EL (cell line): Measurements from ENCODE around the gene P2RY6.

ENCODE experiments used
- DNase-seq: peaks from one replicate; pipeline ENCODE4 v3.0.0-alpha.2; 2016

P2RY6 gene

DNA sequence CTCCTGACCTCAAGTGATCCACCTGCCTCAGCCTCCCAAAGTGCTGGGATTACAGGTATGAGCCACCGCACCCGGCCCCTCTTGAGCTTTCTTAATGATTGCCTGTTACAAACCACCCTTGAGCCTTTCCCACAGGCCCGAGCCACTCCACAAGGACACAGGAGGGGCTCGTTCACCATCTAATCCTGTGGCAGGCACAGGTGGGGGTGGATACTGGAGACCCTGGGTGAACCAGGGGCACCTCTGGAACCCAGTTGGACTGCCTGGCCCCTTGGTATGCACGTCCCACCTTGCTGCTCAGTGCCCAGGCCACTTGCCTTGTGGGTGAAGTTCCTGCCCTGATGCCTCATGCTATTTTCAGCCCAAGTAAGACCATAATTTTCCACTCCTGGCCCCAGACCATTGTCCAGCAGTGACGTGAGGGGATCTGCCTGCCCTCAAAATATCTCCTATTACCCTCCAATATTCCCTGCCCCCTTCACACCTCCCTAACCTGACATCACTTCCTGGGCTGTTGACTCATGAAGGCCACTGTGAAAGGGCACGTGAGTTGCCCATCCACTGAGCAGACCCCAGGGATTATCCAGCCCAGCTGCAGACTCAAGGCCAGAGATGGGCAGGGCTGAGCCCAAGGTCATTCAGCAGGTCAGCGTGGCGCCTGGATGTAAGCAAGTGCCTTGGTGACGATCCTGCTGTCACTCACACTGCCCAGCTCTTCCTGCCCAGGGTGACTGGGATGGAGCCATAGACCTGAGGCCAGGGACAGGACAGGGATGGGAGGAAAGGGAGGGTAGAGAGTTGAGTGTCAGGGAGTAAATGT, 34.5 kb upstream of the P2RY6 start:
- DNase-seq = peak; percentile 64

DNA sequence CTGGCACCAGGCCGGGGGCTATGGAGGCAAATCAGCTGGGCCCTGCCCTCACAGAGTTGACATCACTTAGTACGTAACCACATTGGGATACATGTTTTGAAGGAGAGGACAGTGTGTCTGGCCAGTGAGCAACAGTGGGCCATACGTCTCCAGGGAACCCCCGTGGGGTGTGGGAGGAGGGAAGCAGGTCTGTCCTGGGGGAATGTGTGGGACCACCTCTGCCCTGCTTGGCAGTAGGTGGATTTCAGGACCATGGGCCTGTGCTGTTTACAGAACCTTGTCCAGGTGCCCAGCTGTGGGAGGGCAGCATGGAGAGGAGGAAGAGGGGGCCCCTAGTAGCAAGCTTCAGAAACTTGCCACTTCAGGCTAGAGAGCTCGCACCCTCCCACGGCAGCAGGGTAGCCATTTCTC, 33.0 kb upstream of the P2RY6 start:
- no peak for DNase-seq

DNA sequence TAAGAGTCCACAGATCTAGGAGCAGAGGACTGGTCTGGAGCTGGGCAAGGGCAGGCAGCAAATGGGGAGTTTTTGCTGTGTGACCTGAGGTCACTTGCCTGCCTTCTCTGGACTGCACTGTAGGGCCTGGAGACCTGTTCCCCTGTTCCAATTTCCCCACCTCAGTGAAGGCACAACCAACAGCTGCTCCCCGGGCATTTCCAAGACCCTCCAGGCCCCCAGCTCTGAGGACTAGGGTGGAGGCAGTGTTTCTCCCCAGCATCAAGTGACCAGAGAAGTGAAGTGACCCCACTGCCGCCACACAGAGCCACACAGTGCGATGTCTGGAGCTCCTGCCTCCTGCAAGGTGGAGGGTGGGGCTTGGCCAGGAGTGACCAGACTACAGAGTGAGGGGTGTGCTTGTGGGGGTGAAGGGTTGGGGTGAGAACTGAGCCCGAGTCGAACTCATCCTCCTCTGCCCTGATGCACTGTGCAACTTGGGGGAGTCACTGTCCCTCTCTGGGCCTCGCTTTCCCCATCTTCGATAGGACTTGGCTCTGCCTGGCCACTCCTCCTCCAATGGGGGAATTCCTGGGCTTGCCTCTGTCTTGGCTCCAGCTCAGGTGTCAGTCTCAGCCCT, 32.5 kb upstream of the P2RY6 start:
- no peak for DNase-seq

DNA sequence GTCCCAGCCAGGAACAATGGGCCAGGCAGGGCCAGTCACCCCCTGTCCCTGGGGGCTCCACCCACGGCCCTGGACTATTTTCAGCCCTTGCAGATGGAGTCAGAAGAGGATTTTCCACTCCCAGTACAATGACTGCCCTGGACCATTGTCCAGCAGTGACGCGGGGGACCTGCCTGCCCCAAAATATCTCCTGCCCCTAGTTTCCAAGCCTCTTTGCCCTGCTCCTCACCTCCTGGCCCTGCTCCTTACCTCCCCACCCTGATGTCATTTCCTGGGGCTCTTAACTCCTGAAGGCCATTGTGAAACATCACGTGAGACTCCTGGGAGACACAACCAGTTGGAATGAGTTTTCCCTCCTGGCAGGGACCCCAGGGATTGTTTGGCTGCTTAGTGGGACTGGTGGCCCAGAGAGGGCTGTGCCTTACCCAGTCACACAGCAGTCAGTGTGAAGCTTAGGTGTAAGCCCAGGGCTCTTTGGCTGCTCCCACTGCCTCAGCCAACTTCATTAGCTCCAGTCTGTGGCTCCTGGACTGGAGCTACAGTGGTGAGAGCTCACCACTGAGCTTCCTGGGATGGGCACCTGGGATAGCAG, 31.9 kb upstream of the P2RY6 start:
- DNase-seq = peak; percentile 61

DNA sequence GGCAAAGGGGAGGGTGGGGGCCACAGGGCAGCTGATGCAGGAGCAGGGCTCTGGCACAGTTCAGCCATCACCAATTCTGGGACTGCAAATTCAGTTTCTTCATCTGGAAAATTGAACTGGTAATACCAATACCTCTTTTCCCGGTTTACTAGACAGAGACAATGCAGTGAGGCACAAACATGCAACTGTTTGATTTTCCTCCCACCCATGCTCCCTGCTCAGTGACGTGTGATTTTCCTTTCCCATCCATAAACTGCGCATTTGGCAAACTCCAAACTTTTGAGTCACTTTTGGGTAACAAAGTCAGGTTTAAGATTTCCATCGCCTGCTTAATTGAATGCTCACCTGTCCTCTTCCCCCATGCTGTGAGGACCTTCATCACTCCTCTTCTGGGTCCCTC, 30.8 kb upstream of the P2RY6 start:
- DNase-seq = no peak

DNA sequence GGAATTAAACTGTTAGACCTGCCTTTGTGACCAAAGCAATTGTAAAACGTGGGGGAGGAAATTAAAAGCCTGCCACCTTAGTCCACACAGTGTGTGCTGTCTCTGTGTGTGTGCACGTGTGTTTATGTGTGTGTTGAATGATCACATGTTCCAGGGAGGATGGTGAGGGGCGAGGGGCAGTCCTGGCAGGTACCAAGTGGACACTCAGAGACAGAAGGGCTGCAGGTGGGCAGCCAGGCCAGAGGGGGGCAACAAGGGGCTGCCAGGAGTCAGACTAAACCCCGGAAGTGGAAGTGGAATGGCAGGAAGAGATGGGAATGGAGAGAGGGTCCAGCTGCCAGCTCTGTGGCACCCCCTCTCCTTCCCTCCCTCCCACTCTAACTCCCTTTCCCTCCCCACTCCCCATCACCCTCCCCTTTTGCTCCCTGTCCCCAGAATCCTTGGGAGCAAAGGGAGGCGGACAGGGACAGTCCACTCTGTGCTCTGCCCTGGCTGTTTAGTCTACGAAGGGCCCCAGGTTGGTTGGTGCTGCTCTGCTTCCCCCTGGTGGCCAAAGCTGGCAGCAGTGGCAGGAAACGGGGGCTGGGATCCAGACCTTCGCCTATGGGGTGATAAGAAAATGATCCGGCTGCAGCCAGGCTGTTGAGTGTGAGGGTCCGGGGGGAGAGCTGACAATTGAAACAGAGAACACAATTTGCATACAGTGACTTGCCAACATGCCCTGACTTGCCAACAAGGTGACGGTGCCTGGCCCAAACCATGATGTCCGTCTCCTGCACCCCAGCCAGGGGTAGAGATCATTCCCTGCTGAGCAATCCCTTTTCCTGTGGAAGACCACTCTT, 29.7 kb upstream of the P2RY6 start:
- DNase-seq = peak; percentile 81

DNA sequence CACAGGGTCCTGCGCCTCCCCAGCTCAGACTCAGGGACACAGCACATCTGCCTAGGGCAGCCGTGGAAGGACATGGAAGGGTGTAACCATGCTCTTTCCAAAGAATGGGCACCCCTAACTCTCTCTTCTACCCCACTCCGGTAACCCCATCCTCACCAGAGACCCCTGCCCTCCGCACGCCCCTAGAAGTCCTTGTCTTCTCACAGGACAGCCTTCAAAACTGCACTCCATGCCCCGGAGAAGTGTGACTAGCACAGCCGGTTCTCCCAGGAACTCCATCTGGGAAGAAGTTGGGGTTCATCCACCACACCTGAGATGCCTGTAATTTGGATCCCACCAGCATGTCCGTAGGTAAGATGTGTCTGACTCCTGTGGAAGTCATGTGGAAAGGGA, 29.0 kb upstream of the P2RY6 start:
- no peak for DNase-seq

DNA sequence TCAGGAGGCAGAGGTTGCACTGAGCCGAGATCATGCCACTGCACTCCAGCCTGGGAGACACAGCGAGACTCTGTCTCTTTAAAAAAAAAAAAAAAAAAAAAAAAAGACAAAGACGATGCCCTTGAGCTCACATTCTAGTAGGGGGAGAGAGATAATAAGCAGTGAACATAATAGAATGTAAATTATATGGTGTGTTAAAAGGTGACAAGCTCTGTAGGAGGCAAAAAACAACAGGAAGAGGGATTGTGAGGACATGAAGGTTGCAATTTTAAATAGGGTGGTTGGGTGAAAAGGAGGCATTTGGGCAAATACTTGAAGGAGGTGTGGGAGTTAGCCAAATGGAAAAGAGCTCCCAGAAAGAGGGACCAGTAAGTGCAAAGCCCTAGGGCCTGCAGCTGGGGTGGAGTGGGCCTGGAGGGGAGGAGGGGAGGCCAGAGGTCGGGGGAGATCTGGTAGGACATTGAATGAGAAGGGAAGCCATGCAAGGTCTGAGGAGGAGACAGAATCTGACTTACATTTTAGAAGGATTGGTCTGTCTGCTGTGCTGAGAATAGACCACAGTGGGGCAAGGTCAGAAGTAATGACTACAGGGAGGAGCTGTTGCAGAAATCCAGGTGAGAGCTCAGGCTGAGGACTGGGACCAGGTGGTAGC, 27.4 kb upstream of the P2RY6 start:
- no peak for DNase-seq

DNA sequence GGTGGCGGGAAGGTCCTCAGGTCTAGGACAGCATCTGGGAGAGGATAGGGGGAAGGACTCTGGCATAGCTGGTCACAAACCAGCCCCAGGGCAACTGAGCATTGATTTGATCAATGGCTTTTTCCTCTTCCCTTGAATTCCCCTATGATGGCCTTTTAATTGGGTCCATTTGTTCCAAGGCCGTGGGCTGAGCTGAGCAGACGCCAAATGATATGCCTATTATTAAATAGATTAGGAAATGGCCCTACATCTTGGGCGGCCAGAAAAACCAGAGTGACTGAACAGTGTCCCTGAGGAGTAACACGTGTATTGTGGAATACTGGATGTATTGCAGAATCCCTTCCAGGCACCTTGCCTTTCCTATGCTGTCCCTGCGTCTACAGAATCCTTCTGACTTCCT, 26.7 kb upstream of the P2RY6 start:
- no peak for DNase-seq

DNA sequence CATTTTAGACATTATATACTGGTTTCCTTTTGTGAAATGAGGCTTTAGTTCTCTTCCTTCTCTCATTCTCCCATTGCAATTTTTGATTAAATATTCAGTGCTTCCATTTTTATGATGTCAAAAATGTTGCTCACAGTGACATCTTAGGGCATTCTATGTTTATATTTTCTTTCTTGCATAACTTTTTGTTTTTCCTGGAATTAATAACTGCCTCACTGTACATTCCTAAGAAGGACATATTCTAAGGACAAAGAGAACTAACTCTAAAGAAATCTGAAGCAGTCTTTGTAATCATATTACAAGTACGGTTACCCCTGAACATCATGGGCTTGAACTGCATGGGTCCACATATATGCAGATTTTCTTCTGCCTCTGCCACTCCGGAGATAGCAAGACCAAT, 25.8 kb upstream of the P2RY6 start:
- DNase-seq = no peak

DNA sequence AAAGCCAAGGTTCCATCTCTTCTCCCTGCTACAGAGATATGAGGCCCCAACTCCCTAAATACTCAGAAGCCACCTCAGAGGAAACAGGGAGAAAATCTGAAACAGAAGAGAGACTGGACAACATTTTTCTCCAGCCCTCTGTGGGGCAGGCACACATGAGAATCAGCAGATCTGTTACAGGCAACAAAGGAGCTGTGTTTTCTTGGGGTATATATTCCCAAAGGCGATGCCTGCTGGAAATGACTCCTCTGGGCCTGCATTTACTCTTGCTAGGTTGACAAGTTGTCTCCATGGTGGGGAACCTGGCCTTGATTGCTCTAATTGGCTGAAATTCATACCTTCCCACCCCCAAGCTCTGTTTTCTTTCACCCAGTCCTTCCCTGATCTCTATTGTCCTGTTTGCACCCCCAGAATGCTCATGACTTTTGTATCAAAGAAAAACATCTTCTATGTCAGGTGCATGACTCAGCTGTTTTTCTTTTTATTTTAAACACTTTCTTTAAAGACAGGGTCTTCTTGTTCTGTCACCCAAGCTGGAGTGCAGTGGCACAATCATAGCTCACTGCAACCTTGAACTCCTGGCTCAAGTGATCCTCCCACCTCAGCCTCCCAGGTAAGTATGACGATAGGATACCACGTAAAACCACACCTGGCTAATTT, 23.5 kb upstream of the P2RY6 start:
- DNase-seq = no peak

DNA sequence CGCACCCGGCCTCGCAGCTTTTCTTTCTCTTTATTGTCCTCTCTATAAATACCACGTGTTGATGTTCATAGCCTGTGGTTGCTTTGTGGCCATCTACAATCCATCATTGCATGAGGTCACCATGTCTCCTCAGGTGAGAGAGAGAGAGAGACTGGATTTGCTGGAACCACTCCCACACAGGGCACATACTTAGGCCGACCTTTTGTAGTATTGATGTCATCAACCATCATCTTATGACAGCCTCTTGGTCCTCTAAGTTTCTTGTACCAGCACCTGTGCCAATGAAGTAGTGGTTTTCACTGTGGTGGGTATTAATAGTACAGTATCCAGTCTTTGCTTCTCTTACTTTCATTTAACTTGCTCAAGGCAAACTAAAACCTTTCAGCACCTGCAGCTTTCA, 22.8 kb upstream of the P2RY6 start:
- no peak for DNase-seq

DNA sequence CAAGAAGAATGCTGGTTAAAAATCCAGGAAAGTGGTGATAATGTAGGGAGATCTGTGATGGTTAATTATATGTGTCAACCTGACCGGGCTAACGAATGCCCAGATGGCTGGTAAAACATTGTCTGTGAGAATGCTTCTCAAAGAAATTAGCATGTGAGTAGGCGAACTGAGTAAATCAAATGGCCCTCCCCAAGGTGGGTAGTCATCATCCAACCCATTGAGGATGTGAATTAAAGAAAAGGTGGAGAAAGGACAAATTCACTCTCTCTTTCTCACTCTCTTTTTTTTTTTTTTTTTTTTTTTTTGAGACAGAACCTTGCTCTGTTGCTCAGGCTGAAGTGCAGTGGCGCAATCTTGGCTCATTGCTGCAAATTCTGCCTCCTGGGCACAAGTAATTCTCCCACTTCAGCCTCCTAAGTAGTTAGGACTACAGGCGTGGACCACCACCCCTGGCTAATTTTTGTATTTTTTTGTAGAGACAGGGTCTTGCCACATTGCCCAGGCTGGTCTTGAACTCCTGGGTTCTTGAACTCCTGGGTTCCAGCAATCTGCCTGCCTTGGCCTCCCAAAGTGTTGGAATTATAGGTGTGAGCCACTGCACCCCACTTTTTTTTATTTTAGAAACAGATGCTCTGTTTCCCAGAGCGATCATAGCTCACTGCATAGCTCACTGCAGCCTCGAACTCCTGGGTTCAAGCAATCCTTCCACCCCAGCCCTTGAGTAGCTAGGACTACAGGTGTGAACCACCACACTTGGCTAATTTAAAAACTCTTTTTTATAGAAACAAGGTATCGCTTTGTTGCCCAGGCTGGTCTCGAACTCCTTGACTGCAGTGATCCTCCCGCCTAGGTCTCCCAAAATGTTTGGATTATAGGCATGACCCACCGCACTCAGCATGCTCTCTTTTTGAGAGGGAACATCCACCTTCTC, 22.0 kb upstream of the P2RY6 start:
- no peak for DNase-seq

DNA sequence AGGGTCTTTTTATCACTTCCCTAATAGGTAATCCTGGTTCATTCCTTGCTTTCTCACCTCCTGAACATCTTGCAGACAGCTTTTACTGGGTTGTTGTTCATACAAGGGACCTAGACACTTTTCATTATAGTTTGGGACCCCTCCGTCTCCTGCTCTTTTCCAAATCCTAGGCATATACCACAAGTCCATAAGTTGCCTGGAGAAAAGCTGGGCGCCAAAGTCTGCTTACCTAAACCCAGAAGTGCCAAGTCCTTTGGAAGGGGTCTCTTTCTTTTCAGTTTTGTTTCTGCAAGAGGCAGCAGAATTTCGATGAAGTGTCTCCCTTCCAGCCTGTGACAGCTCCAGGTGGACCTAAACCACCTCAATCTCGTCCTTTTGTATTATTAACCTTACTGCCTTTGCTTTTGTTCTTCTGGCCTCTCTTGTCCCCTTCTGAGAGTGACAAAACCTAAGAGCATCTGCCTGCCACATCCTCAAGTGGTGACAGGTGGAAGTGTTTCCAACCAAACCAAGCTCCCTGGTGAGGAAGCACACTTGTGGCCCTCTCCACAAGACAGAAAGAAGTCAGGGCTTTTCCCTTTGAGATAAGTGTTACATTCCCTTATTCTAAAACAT, 19.5 kb upstream of the P2RY6 start:
- no peak for DNase-seq

DNA sequence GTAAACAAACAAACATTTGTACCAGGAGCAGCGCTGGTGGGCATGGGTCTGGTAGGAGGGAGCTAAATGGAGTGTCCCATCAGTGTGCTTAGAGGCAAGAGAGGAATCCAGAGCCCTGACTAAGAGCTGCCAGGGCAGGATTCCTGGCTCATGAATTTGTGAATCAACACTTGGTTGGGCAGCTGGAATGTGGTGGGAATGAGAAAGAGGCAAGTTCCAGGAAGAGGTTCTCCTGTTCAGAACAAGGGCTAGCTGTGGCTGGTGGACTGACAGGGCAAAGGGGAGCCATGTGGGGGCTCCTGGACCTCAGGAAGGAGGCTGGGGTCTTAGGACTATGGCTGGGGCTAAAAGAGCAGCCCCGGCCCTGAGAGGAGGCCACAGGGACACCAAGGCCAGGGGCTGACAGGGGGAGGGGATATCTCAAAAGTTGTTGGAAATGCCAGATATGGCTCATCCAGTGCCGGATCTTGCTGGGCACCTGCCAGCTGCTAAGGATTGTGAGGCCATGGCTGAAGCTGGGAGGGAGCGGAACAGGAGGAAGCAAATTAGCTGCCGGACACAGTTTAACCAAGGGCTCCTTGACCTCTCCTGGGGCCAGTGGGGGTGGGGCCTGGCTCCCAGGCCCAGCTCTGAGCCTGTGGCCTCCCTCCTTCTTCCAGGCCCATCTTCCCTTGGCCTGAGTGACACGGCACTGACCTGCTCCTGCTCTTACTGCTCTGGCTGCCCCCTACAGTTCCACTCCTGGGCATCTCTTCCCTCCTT, 14.6 kb upstream of the P2RY6 start:
- DNase-seq = peak; percentile 98

DNA sequence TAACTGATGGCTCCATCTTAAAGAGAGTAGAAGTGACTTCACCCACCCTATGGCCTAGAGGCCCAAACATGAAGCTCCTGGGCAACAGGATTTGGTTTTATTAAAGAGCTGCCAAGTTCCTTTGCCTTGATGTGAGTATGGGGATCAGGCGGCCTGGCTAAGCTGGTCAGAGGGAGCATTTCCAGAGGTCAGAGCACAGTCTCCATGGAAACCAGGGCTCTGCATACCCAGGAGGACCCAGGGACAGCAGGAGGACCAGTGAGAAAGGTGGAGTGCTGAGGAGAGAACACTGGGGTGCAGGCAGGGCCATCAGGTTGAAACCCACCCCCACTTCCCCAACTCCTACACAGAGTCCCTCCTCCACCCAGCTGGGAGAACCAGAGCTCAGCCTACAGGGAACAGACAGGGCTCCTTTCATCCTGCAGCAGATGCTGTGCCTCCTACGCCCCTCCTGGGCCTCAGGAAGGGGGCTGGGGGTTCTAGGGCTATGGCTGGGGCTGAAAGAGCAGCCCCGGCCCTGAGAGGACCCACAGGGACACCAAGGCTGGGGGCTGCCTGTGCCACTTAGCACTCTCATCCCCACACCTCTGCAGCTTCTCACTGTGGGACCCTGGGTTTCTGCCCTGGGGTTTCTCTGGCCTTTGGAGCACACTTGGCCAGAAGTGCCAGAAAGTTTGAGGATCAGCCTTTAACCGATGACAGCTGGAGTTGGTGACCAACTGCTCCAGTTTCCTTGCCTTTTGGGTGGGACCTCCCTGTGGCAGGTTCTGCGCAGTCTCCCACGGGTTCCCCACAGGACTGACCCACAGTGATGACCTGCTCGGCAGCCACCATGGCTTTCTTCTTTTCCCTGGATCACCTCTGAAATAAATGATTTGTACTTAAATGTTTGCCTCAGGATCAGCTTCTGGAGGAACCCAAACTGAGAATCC, 13.8 kb upstream of the P2RY6 start:
- no peak for DNase-seq

DNA sequence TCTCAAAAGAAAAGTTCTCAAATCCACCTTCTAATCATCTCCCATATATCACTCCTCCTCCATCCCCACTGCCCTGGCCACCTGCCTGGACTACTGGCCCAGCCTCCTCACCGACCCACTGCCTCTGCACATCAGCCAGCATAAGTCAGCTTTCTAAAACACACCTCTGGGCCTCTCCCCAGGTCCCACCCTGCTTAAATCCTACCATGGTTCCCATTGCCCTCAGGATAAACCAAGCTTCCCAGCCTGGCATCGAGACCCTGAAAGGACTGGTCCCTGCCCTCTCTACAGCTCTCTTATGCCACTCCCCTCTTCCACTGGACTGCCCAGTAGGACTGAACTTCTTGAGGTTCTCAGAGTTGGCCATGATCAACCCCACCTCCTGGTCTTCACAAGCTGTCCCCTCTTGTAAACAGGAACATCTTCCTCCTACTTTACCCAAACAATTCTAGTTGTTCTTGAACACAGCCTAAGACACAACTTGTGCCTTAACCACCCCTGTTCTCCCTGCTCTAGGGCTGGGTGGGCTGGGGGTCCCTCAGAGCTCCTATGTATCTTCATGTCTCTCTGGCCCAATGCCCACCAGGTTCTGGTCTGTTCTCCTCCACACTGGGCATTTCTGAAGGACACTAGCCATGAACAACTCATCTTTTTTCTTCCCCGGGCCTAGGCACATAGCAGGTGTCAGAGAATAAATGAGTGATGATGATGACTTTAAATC, 12.6 kb upstream of the P2RY6 start:
- no peak for DNase-seq

DNA sequence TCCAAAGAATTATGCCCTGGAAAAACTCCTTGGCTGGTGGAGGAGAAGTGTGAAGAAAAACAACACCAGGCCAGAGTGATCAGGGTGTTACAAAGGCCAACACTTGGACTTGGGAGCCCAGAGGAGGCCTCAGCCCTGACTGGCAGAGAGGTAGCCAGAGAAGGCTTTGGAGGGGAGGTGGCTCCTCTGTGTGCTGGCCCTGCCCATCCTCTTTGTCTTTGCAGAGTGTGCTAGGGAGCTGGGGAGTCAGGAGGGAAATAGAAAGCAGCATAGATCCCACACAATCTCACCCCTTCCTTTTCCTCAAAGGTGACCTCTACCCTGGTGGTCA, 12.0 kb upstream of the P2RY6 start:
- no peak for DNase-seq
